Kidney tubule cell (primary cell): ENCODE measurements around the gene SLC38A9.

Source experiments
- DNase-seq: peaks from one replicate; pipeline ENCODE4 v3.0.0-alpha.2; 2018; ENCODE audit warnings: low spot score

The SLC38A9 gene

GRCh38 chr5:55649963-55650362 is 62.2 kb downstream of the SLC38A9 start:
- no peak for DNase-seq

GRCh38 chr5:55645304-55645703 is 66.8 kb downstream of the SLC38A9 start:
- no peak for DNase-seq

- DNase-seq = no peak
Observed at GRCh38 chr5:55638455-55638854, 73.7 kb downstream of the SLC38A9 start.

GRCh38 chr5:55638051-55638450 is 74.1 kb downstream of the SLC38A9 start:
- DNase-seq = no peak

- peak; percentile 74 for DNase-seq
Observed at GRCh38 chr5:55636683-55637082, 75.4 kb downstream of the SLC38A9 start.

- no peak for DNase-seq
Observed at GRCh38 chr5:55636177-55636576, 75.9 kb downstream of the SLC38A9 start.

GRCh38 chr5:55634866-55635265 is 77.3 kb downstream of the SLC38A9 start:
- DNase-seq = peak; percentile 29

- no peak for DNase-seq
Observed at GRCh38 chr5:55634209-55634805, 77.8 kb downstream of the SLC38A9 start.

GRCh38 chr5:55633574-55634208 is 78.4 kb downstream of the SLC38A9 start:
- DNase-seq = peak; percentile 83

- no peak for DNase-seq
Observed at GRCh38 chr5:55629815-55630214, 82.3 kb downstream of the SLC38A9 start.

GRCh38 chr5:55626790-55627189 is 85.3 kb downstream of the SLC38A9 start:
- DNase-seq = no peak

- no peak for DNase-seq
Observed at GRCh38 chr5:55625913-55626312, 86.2 kb downstream of the SLC38A9 start.

GRCh38 chr5:55625589-55625909 is 86.6 kb downstream of the SLC38A9 start:
- DNase-seq = no peak

GRCh38 chr5:55624841-55625588 is 87.1 kb downstream of the SLC38A9 start:
- no peak for DNase-seq

GRCh38 chr5:55623789-55624188 is 88.3 kb downstream of the SLC38A9 start:
- DNase-seq = no peak

- no peak for DNase-seq
Observed at GRCh38 chr5:55622460-55622859, 89.7 kb downstream of the SLC38A9 start.

GRCh38 chr5:55621229-55621628 is 90.9 kb downstream of the SLC38A9 start:
- no peak for DNase-seq

- no peak for DNase-seq
Observed at GRCh38 chr5:55620766-55621160, 91.4 kb downstream of the SLC38A9 start.

- no peak for DNase-seq
Observed at GRCh38 chr5:55620009-55620765, 91.9 kb downstream of the SLC38A9 start.

- DNase-seq = no peak
Observed at GRCh38 chr5:55618318-55618717, 93.8 kb downstream of the SLC38A9 start.

- no peak for DNase-seq
Observed at GRCh38 chr5:55613112-55613868, 98.8 kb downstream of the SLC38A9 start.

GRCh38 chr5:55610542-55610941 is 101.6 kb downstream of the SLC38A9 start:
- DNase-seq = no peak
